H1 (cell line): ENCODE data around the gene COL8A1. TPM values are rescaled to one million over a fixed set of nuclear protein-coding genes. Genes with fewer than 3 reads are reported as not detected.

ENCODE experiments used
- CTCF ChIA-PET: fragments of 300-600 bp; sonication (Branson Sonifier 250); formaldehyde crosslinking; loops from one replicate; lab custom pipeline; 2021; ENCODE audit not compliant: partially characterized antibody; lab: Charles Lee
- POLR2A ChIA-PET: fragments of 300-600 bp; sonication (Branson Sonifier 250); formaldehyde crosslinking; loops from one replicate; lab custom pipeline; 2021; ENCODE audit warnings: inconsistent platforms; ENCODE audit not compliant: partially characterized antibody; lab: Charles Lee
- DNase-seq, 2 experiments: peaks; one replicate each; pipeline versions ENCODE4 v3.0.0 to v3.0.0-alpha.2; 2010 to 2022; ENCODE audit warnings: low spot score in 2 of 2, low read depth in 1 of 2, mixed read lengths in 1 of 2
- FAIRE-seq: peaks from 2 replicates; lab custom pipeline; 2011; peaks lifted over from hg19 to GRCh38; lab: Jason Lieb, UNC
- H2AFZ ChIP-seq: 2 replicates; pipeline ENCODE4 v1.8.1; 2012; ENCODE audit warnings: low read length, inconsistent platforms
- H2AK5ac ChIP-seq: 2 replicates; pipeline ENCODE4 v1.6.1; 2013; ENCODE audit warnings: low read depth, low read length
- H2BK120ac ChIP-seq: replicated peaks from 2 replicates; pipeline ENCODE3; 2013; ENCODE audit warnings: low read depth, low read length, inconsistent platforms
- H2BK12ac ChIP-seq: 2 replicates; pipeline ENCODE4 v1.6.1; 2013; ENCODE audit warnings: low read depth, low read length
- H2BK15ac ChIP-seq: 2 replicates; pipeline ENCODE4 v1.6.1; 2013; ENCODE audit warnings: low read length
- H2BK20ac ChIP-seq: 2 replicates; pipeline ENCODE4 v1.6.1; 2013; ENCODE audit warnings: low read length
- H2BK5ac ChIP-seq: 2 replicates; pipeline ENCODE4 v1.6.1; 2013; ENCODE audit warnings: low read depth, low read length
- H3K14ac ChIP-seq: 2 replicates; pipeline ENCODE4 v1.6.1; 2013; ENCODE audit warnings: inconsistent platforms; ENCODE audit not compliant: insufficient read length
- H3K18ac ChIP-seq: 2 replicates; pipeline ENCODE4 v1.6.1; 2013; ENCODE audit warnings: low read length; ENCODE audit errors: extremely low read depth
- H3K23ac ChIP-seq: 2 replicates; pipeline ENCODE4 v1.6.1; 2013; ENCODE audit warnings: inconsistent platforms; ENCODE audit not compliant: insufficient read length
- H3K23me2 ChIP-seq: 2 replicates; pipeline ENCODE4 v1.6.1; 2013; ENCODE audit warnings: low read depth, low read length
- H3K27ac ChIP-seq: 2 replicates; pipeline ENCODE4 v1.6.1; 2011; ENCODE audit warnings: low read depth, low read length, inconsistent platforms
- H3K27me3 ChIP-seq, 4 experiments: replicated peaks in 1 of 4; 1 replicate in 1 of 4; 2 replicates in 3 of 4; pipeline versions ENCODE4 v1.6.1 to v1.8.1; 2011 to 2013; ENCODE audit warnings: low read length in 3 of 4, mild to moderate bottlenecking in 3 of 4, inconsistent platforms in 2 of 4, mixed read lengths in 2 of 4, moderate library complexity in 1 of 4; ENCODE audit not compliant: control insufficient read depth in 3 of 4, insufficient read depth in 3 of 4; ENCODE audit errors: extremely low read depth in 1 of 4
- H3K36me3 ChIP-seq, 4 experiments: 2 replicates each; pipeline versions ENCODE4 v1.6.1 to v1.8.1; 2011 to 2013; ENCODE audit warnings: mild to moderate bottlenecking in 4 of 4, low read length in 3 of 4, moderate library complexity in 2 of 4, control low read depth in 1 of 4, inconsistent platforms in 1 of 4; ENCODE audit not compliant: insufficient read depth in 4 of 4, control insufficient read depth in 2 of 4
- H3K4ac ChIP-seq: replicated peaks from 2 replicates; pipeline ENCODE3; 2013; ENCODE audit warnings: low read length, low read depth, mixed read lengths, inconsistent platforms; ENCODE audit not compliant: insufficient read length
- H3K4me1 ChIP-seq, 4 experiments: replicated peaks in 1 of 4; 1 replicate in 1 of 4; 2 replicates in 3 of 4; pipeline versions ENCODE4 v1.6.1 to v1.8.1; 2011 to 2013; ENCODE audit warnings: low read length in 3 of 4, inconsistent platforms in 2 of 4, mixed read lengths in 1 of 4; ENCODE audit not compliant: insufficient read depth in 4 of 4, control insufficient read depth in 3 of 4
- H3K4me2 ChIP-seq, 2 experiments: 2 replicates each; pipeline versions ENCODE4 v1.6.1 to v1.8.1; 2011 to 2013; ENCODE audit warnings: low read depth in 2 of 2, low read length in 2 of 2, control low read depth in 1 of 2, inconsistent platforms in 1 of 2, mild to moderate bottlenecking in 1 of 2; ENCODE audit not compliant: insufficient read depth in 1 of 2
- H3K4me3 ChIP-seq, 4 experiments: fragments of 200-600, 300-600 bp in 1 of 4; sonication (generic), shearing (Covaris generic), sonication (Bioruptor Twin) in 1 of 4; 2 replicates each; pipeline versions ENCODE4 v1.5.1 to v1.8.1; 2011 to 2016; ENCODE audit warnings: low read length in 4 of 4, low read depth in 3 of 4, control low read depth in 2 of 4, inconsistent platforms in 2 of 4, mild to moderate bottlenecking in 2 of 4, mixed read lengths in 1 of 4, moderate library complexity in 1 of 4; ENCODE audit not compliant: insufficient read depth in 2 of 4; ENCODE audit errors: extremely low read depth in 1 of 4
- H3K56ac ChIP-seq: replicated peaks from 2 replicates; pipeline ENCODE3; 2013; ENCODE audit warnings: low read depth, mild to moderate bottlenecking, mixed read lengths, low read length, inconsistent platforms; ENCODE audit not compliant: insufficient read length
- H3K79me1 ChIP-seq: 2 replicates; pipeline ENCODE4 v1.6.1; 2013; ENCODE audit warnings: low read depth, low read length, control low read depth
- H3K79me2 ChIP-seq, 2 experiments: 2 replicates each; pipeline versions ENCODE4 v1.6.1 to v1.8.1; 2012 to 2013; ENCODE audit warnings: low read length in 2 of 2, mild to moderate bottlenecking in 2 of 2, inconsistent platforms in 1 of 2; ENCODE audit not compliant: insufficient read depth in 2 of 2, control insufficient read depth in 1 of 2
- H3K9ac ChIP-seq, 4 experiments: replicated peaks in 1 of 4; 1 replicate in 1 of 4; 2 replicates in 3 of 4; pipeline versions ENCODE4 v1.6.1 to v1.8.1; 2011 to 2013; ENCODE audit warnings: low read depth in 3 of 4, low read length in 3 of 4, control low read depth in 2 of 4, mild to moderate bottlenecking in 2 of 4, moderate library complexity in 2 of 4, inconsistent platforms in 1 of 4; ENCODE audit errors: extremely low read depth in 1 of 4
- H3K9me3 ChIP-seq, 2 experiments: 2 replicates each; pipeline versions ENCODE4 v1.6.1 to v1.8.1; 2012 to 2013; ENCODE audit warnings: mild to moderate bottlenecking in 2 of 2, moderate library complexity in 2 of 2, control low read depth in 1 of 2, inconsistent platforms in 1 of 2, low read depth in 1 of 2, low read length in 1 of 2, mixed read lengths in 1 of 2; ENCODE audit not compliant: insufficient read depth in 2 of 2
- H4K20me1 ChIP-seq, 2 experiments: replicated peaks in 1 of 2; 2 replicates each; pipeline versions ENCODE3 to v1.8.1; 2011 to 2013; ENCODE audit warnings: inconsistent platforms in 2 of 2, low read length in 2 of 2, mild to moderate bottlenecking in 1 of 2; ENCODE audit not compliant: insufficient read depth in 2 of 2, control insufficient read depth in 1 of 2
- H4K5ac ChIP-seq: 2 replicates; pipeline ENCODE4 v1.6.1; 2013; ENCODE audit warnings: low read length, low read depth, mixed read lengths, inconsistent platforms; ENCODE audit not compliant: insufficient read length
- H4K8ac ChIP-seq: 2 replicates; pipeline ENCODE4 v1.8.0; 2013; ENCODE audit warnings: mild to moderate bottlenecking, moderate library complexity, low read length, inconsistent platforms; ENCODE audit not compliant: insufficient read depth; ENCODE audit errors: extremely low read depth
- H4K91ac ChIP-seq: replicated peaks from 2 replicates; pipeline ENCODE3; 2013; ENCODE audit warnings: low read length, mixed read lengths, inconsistent platforms; ENCODE audit not compliant: insufficient read length
- POU5F1 ChIP-seq: IDR thresholded peaks from 2 replicates; pipeline ENCODE4 v1.6.1; 2011; ENCODE audit warnings: low read depth, mild to moderate bottlenecking, low read length, moderate library complexity
- SUZ12 ChIP-seq: fragments of 200-600 bp; sonication (generic); IDR thresholded peaks from 2 replicates; pipeline ENCODE4 v1.6.1; 2012; ENCODE audit warnings: mild to moderate bottlenecking, inconsistent platforms, low read length, moderate library complexity, mixed read lengths
- YY1 ChIP-seq: IDR thresholded peaks from 2 replicates; pipeline ENCODE4 v1.6.1; 2011; ENCODE audit warnings: low read depth, mild to moderate bottlenecking, low read length
- WGBS, 2 experiments: shearing (Covaris generic) in 1 of 2; methylation state at CpG; one replicate each; pipeline versions ENCODE4 v1.1.6 to v1.1.7; 2013 to 2015; ENCODE audit warnings: low lambda C conversion rate in 2 of 2, mixed read lengths in 2 of 2, inconsistent platforms in 1 of 2, low coverage in 1 of 2, missing lambda C conversion rate in 1 of 2; ENCODE audit not compliant: insufficient replicate concordance in 2 of 2, insufficient coverage in 1 of 2, insufficient read length in 1 of 2; ENCODE audit errors: extremely low coverage in 1 of 2, missing lambda C conversion rate in 1 of 2; 5-methylcytosine and 5-hydroxymethylcytosine counted together
- polyA plus RNA-seq, 7 experiments: library from polyadenylated mRNA; depleted of rRNA in 3 of 7; stranded (reverse) in 5 of 7; unstranded in 2 of 7; fragments of >200 nt in 5 of 7; fragments of 200-250 nt in 2 of 7; gene quantifications; 1 replicate in 5 of 7; 2 replicates in 1 of 7; 4 replicates in 1 of 7; pipeline versions ENCODE4 v1.2.1 to v1.2.3, GENCODE V29; 2011 to 2013; ENCODE audit warnings: missing spikeins in 2 of 7, mixed read lengths in 2 of 7
- total RNA-seq: library from RNA; stranded (reverse); fragmentation: NEBNext Ultra II Directional; extraction: Animal tissue kit (Norgen Biotek cat#: 25700); gene quantifications from 2 replicates; pipeline ENCODE4 v1.2.1, GENCODE V29; 2021

The COL8A1 gene
- total and polyA plus RNA-seq, 2 of the 8 experiments (the other 6 are each of a cell fraction or from before 2014, with no cell fraction given), result 0.21 to 1.2 TPM

- no peak overlapping the region for H3K18ac ChIP-seq
- H4K5ac ChIP-seq, result no peak overlapping the region
- H3K56ac ChIP-seq, result no peak overlapping the region
- FAIRE-seq, result no peak
- H3K27me3 ChIP-seq, result no peaks in the 10 kb centered on the region
- H2AK5ac ChIP-seq, result no peak overlapping the region
- H3K14ac ChIP-seq, result no peak overlapping the region
- no peaks in the 10 kb centered on the region for H3K79me2 ChIP-seq
- no peak overlapping the region for H4K91ac ChIP-seq
- DNase-seq, result no peak
- H3K36me3 ChIP-seq, result no peaks in the 10 kb centered on the region; a peak in 1 of 8 replicates
- no peak overlapping the region for H2BK20ac ChIP-seq
- H3K4me1 ChIP-seq, result peaks cover 0 to 6% (median 0%) of the 10 kb centered on the region in 4 experiments; a peak in 1 of 7 replicates
- no peak for TF ChIP-seq SUZ12
- TF ChIP-seq POU5F1, result no peak
- no peak for TF ChIP-seq YY1
- WGBS, 2 experiments, result 92% methylated on average over 5 of the region's 5 CpGs; no CpG with 5 or more reads in 1 of the 2 experiments
- no peak overlapping the region for H2AFZ ChIP-seq
- H4K8ac ChIP-seq, result no peak overlapping the region
- H3K4me2 ChIP-seq, result no peak overlapping the region
- no peak overlapping the region for H3K9ac ChIP-seq
- no peak overlapping the region for H2BK12ac ChIP-seq
- no peak overlapping the region for H3K4me3 ChIP-seq
- ChIA-PET POLR2A (no interaction called here), CTCF (interaction anchor here (3.6 kb wide), 1 partner anchor 12 kb away, joined by 15 read pairs; no protein-coding TSS in a partner anchor)
- no peak overlapping the region for H2BK15ac ChIP-seq
- no peaks in the 10 kb centered on the region for H3K9me3 ChIP-seq
- no peaks in the 10 kb centered on the region for H4K20me1 ChIP-seq
- H3K4ac ChIP-seq, result no peak overlapping the region
- H3K23ac ChIP-seq, result no peak overlapping the region
- H2BK5ac ChIP-seq, result no peak overlapping the region
- H2BK120ac ChIP-seq, result no peak overlapping the region
- H3K23me2 ChIP-seq, result no peaks in the 10 kb centered on the region
- no peaks in the 10 kb centered on the region for H3K79me1 ChIP-seq
- H3K27ac ChIP-seq, result no peak overlapping the region
Measured at GRCh38 chr3:99776516-99777209, 138.3 kb downstream of the COL8A1 start.
